Lower leg skin (tissue), 4 donors: ENCODE data around the gene SYT1. TPM values are rescaled to one million over a fixed set of nuclear protein-coding genes. Genes with fewer than 3 reads are reported as not detected.

ENCODE experiments used
- DNase-seq, 2 donors: peaks; one replicate each; pipeline ENCODE4 v3.0.0-alpha.2; 2019; ENCODE audit warnings: low spot score in 2 of 2
- H3K4me3 ChIP-seq: fragments of 200-600 bp; sonication (generic); 2 replicates; pipeline ENCODE4 v1.5.1; 2017; ENCODE audit warnings: mild to moderate bottlenecking, low read depth; ENCODE audit not compliant: poor library complexity, severe bottlenecking
- POLR2A ChIP-seq, 2 donors: fragments of 450-650 bp; IDR thresholded peaks; one replicate each; pipeline ENCODE4 v1.6.1; 2016 to 2017; ENCODE audit warnings: antibody characterized with exemption in 2 of 2, mild to moderate bottlenecking in 1 of 2, moderate library complexity in 1 of 2
- WGBS, 2 donors: methylation state at CpG; one replicate each; pipeline ENCODE4 v1.1.5; 2018; 5-methylcytosine and 5-hydroxymethylcytosine counted together
- intact Hi-C: fragments of 100-400 bp; cut with DNase I; formaldehyde crosslinking; loops from one replicate; pipeline ENCODE4 v1.15.0; 2023; ENCODE audit warnings: low total_unique reads
- total RNA-seq, 4 donors: library from RNA; depleted of rRNA; stranded (reverse); fragments of >200 nt; gene quantifications; one replicate each; pipeline ENCODE4 v1.1.0, GENCODE V29; 2016
- TF ChIP-seq, protein P1 (sequence below), 3 donors: fragments of 450-650 bp; IDR thresholded peaks; one replicate each; pipeline ENCODE4 v1.5.1; 2016; ENCODE audit warnings: antibody characterized with exemption in 3 of 3, mild to moderate bottlenecking in 3 of 3, moderate library complexity in 2 of 3

Gene SYT1
- total RNA-seq, 4 donors from 2014 or later: 0.15 to 0.49 (median 0.29) TPM

- intact Hi-C loops: no loop called here
- no peak for TF ChIP-seq POLR2A (IDR thresholded peaks at IDR 0.05)
- TF ChIP-seq, protein P1, sequence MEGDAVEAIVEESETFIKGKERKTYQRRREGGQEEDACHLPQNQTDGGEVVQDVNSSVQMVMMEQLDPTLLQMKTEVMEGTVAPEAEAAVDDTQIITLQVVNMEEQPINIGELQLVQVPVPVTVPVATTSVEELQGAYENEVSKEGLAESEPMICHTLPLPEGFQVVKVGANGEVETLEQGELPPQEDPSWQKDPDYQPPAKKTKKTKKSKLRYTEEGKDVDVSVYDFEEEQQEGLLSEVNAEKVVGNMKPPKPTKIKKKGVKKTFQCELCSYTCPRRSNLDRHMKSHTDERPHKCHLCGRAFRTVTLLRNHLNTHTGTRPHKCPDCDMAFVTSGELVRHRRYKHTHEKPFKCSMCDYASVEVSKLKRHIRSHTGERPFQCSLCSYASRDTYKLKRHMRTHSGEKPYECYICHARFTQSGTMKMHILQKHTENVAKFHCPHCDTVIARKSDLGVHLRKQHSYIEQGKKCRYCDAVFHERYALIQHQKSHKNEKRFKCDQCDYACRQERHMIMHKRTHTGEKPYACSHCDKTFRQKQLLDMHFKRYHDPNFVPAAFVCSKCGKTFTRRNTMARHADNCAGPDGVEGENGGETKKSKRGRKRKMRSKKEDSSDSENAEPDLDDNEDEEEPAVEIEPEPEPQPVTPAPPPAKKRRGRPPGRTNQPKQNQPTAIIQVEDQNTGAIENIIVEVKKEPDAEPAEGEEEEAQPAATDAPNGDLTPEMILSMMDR (IDR thresholded peaks at IDR 0.05): no peak
Measured at GRCh38 chr12:79397609-79398008, 533.0 kb downstream of the SYT1 start.

DNA sequence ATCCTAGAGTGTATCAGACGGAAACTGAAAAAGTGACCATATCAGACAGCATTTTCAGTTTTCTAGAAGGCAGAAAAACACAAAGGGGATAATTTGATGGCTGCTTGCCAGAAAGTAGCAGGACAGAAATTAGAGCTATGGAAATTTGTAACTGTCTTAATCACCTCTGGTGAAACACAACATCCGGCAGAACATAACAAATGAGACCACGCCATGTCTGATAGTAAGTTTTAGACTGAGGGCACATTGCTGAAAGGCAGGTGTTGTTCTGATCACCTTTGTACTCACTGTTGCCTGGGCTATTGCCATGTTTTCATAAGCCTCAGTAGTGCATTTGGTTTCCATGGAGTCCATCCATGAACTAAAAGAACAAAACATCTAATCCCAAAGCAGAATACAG, 535.9 kb downstream of the SYT1 start:
- intact Hi-C loops: no loop called here
- TF ChIP-seq, protein P1 (IDR thresholded peaks at IDR 0.05): no peak
- TF ChIP-seq POLR2A (IDR thresholded peaks at IDR 0.05): no peak
- no peak overlapping the region for H3K4me3 ChIP-seq
- WGBS, 2 donors: 90 to 93% methylated on average over 3 of the region's 3 CpGs
- no peak for DNase-seq

More at GRCh38 chr12:79397609-79398008, 533.0 kb downstream of the SYT1 start:
- WGBS, 2 donors: 78 to 82% methylated on average over 2 of the region's 2 CpGs
- no peak overlapping the region for H3K4me3 ChIP-seq
- no peak for DNase-seq

DNA sequence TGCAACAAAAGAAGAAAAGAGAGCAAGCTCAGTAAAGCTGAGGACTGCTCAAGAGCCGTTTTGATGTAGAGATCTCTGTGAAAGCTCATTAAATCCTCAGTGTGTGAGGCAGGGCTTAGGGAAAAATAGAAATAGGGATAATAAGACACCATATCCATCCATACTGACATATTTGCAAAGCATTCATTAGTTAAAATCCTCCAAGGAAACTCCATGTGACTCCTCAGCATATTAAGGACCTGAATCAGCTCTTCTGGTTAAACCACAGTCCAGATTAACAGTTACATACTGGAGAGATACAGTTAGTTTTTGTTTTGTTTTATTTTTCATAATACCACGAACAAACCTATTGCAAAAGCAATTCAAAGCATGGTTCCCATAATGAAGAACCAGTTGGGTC, 538.0 kb downstream of the SYT1 start:
- no peak for TF ChIP-seq POLR2A (IDR thresholded peaks at IDR 0.05)
- TF ChIP-seq, protein P1 (IDR thresholded peaks at IDR 0.05): no peak
- H3K4me3 ChIP-seq: no peak overlapping the region
- WGBS, 2 donors: 69 to 71% methylated on average over 2 of the region's 2 CpGs
- no peak for DNase-seq
- intact Hi-C loops: no loop called here

- DNase-seq: no peak
- intact Hi-C loops: no loop called here
Measured at GRCh38 chr12:79406993-79407392, 542.4 kb downstream of the SYT1 start.

DNA sequence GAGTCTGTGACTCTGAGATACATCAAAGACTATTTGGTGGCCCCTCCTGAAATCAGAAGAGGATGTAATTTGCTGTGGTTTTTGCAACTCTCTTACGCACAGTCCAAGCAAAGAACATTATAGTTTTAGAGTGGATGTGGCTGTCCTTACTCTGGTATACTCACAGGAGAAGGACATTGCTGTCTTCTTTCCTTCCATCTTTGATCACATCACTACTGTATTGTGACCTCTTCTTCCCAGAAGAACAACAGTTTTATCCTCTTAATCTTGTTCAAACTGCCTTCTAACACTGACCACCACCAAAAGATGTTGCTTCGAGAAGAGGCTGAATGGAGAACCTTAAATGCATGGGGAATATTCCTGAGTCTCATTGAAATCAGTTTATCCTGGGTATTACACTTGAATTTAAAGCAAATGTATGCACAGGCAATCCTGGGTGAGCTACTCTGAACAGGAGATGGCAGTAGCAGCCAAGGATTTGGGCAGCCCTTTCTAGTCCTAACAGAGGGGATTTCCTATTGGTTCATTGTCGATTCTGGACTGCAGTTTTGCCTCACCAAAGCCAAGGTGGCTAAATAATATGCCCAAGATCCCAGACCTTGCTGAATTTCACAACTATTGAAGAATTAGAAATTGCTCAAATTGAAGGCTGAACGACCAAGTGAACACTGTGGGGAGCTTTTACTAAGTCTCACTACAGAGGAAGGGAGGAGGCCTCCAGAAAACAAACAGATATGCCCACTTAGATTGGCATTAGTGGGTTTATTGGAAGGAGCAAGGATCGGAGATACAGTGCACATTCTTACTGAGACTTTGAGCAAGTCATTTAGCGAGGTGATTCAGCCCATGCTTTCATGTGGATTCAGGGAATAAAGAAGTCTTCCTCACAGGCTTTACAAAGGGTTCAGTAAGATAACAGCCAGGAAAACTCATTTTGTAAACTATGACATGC, 543.4 kb downstream of the SYT1 start:
- TF ChIP-seq POLR2A (IDR thresholded peaks at IDR 0.05): no peak
- TF ChIP-seq, protein P1 (IDR thresholded peaks at IDR 0.05): no peak
- peak in 1 of 2 donors; percentile 39 for DNase-seq
- intact Hi-C loops: no loop called here
- WGBS, 2 donors: 57 to 59% methylated on average over 6 of the region's 6 CpGs
- H3K4me3 ChIP-seq: no peak overlapping the region

More at GRCh38 chr12:79406993-79407392, 542.4 kb downstream of the SYT1 start:
- TF ChIP-seq POLR2A (IDR thresholded peaks at IDR 0.05): no peak
- TF ChIP-seq, protein P1 (IDR thresholded peaks at IDR 0.05): no peak
- H3K4me3 ChIP-seq: no peak overlapping the region
- 70 to 85% methylated on average over 1 of the region's 1 CpG for WGBS, 2 donors
